Adipocyte (in vitro differentiated cells): ENCODE data around the gene COA3.
A peak's percentile ranks its signal among the peaks of the same experiment; 100 is the strongest.
"Not testable (repeated sequence)": the region's sequence is repeated elsewhere in the genome, so short reads cannot be mapped to it uniquely, and the experiment has no call there.

Experiments
- DNase-seq: peaks from one replicate; pipeline ENCODE4 v3.0.0-alpha.2; 2015; ENCODE audit warnings: low read depth
- H3K27me3 ChIP-seq: replicated peaks from 2 replicates; pipeline ENCODE4 v1.7.0; 2013; ENCODE audit warnings: mild to moderate bottlenecking, low read length, moderate library complexity; ENCODE audit not compliant: control insufficient read depth, insufficient read depth
- H3K36me3 ChIP-seq: 2 replicates; pipeline ENCODE4 v1.7.0; 2013; ENCODE audit warnings: low read length, mild to moderate bottlenecking, moderate library complexity; ENCODE audit not compliant: control insufficient read depth, insufficient read depth, severe bottlenecking
- H3K4me1 ChIP-seq: 2 replicates; pipeline ENCODE4 v1.7.0; 2013; ENCODE audit warnings: mild to moderate bottlenecking, low read length, moderate library complexity; ENCODE audit not compliant: control insufficient read depth, insufficient read depth
- H3K4me3 ChIP-seq: 2 replicates; pipeline ENCODE4 v1.7.0; 2013; ENCODE audit warnings: mild to moderate bottlenecking, low read length, moderate library complexity
- H3K9ac ChIP-seq: 2 replicates; pipeline ENCODE4 v1.7.0; 2013; ENCODE audit warnings: mild to moderate bottlenecking, low read length, moderate library complexity
- H3K9me3 ChIP-seq: 2 replicates; pipeline ENCODE4 v1.7.0; 2013; ENCODE audit warnings: mild to moderate bottlenecking, low read length, moderate library complexity; ENCODE audit not compliant: control insufficient read depth

The COA3 gene

DNA sequence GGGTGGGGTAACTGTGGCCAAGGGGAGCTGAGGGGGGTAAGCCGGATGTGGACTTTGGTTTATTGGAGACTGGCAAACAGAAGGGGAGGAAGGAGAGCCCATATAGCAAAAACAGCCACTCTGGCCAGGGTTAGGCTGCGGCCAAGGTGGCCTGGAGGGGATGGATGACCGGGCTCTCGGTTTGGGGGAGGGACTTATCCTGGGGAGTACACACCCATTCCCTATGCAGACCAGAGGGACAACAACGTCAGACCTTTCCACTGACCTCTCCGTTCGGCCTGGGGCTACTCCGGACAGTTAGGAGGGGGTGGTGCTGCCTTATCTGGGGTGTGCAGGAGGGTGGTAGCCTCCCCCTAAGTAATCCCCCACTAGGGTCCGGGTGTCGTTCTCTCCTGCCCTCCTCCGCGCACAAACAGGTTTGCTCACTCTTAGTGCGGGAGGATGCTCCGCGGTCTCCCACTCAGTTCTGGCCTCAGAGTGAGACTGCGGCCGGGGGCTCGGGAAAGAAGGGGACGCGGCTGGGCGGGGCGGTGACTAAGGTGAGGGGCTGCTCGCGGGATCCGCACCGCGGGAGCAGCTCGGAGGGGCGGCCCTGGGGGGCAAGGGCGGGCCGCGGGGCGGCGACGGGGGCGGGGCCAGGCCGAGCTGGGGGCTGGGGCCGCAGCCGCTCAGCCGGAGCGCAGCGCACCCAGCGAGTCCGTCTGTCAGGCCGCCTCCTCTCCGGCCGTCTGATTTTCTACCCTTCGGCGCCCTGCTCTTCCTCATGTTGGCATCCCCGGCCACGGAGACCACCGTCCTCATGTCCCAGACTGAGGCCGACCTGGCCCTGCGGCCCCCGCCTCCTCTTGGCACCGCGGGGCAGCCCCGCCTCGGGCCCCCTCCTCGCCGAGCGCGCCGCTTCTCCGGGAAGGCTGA lies 18.3 kb downstream of the COA3 start, which contains the start of gene WNK4:
WNK4 (plus strand) TSS at position 675 of the 915 bp plus-strand sequence; CDS start at position 764, 89 bp downstream.
- peaks cover 45% of the 10 kb centered on the region for H3K36me3 ChIP-seq
- peak within 1 kb of the TSS; percentile 77 for H3K9ac ChIP-seq
- peaks cover 5% of the 10 kb centered on the region for H3K27me3 ChIP-seq
- peak; percentile 55 for DNase-seq
- H3K9me3 ChIP-seq = no peaks in the 10 kb centered on the region
- H3K4me1 ChIP-seq = peaks cover 41% of the 10 kb centered on the region
- H3K4me3 ChIP-seq = peak within 1 kb of the TSS; percentile 76

DNA sequence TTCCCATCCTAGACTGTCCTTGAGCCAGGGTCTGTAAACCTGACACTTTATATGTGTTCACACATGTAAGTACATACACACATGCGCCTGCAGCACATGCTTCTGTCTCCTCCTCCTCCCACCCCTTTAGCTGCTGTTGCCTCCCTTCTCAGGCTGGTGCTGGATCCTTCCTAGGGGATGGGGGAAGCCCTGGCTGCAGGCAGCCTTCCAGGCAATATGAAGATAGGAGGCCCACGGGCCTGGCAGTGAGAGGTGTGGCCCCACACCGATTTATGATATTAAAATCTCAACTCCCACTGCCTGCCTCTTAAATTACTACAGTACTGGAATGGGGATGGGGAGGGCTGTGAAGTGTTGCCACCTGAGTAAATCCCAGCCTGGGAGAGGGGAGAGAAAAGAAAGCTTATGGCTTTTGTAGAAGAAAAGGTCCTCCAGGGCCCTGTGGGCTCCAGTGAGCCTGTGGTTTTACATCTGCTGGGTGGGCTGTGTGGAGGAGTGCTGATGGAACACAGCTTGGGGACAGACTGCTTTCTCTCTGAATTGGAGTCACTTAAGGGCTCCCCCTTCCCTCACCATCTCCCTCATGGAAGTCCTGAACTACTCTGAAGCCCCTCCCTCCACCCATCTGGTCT lies 19.1 kb downstream of the COA3 start:
- Histone ChIP-seq H3K9me3 (no peaks in the 10 kb centered on the region), H3K4me1 (peaks cover 38% of the 10 kb centered on the region), H3K27me3 (peaks cover 5% of the 10 kb centered on the region), H3K36me3 (peaks cover 46% of the 10 kb centered on the region), H3K9ac (no peak overlapping the region), H3K4me3 (no peak overlapping the region)
- no peak for DNase-seq

DNA sequence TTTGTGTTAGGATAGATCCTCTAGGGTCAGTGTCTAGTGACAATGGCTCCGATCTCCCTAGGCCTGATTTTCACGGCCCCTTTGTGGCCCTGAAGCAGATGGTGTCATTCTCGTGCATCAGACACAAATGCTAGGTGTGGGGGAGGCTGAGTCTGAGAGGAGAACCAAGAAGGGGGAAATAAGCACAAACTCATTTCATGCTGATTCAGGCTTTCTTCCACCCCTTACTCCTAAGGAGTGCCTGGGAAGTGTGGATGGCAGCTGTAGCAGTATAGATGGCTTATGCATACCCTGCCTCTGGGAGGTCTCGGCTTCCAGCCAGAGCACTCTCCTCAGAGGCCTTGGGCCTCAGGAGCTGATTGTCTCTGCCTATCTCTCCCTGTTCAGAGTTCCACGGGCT lies 19.9 kb downstream of the COA3 start:
- peaks cover 38% of the 10 kb centered on the region for H3K4me1 ChIP-seq
- no peaks in the 10 kb centered on the region for H3K9me3 ChIP-seq
- DNase-seq = no peak
- H3K36me3 ChIP-seq = peaks cover 46% of the 10 kb centered on the region
- H3K9ac ChIP-seq = no peak overlapping the region
- H3K4me3 ChIP-seq = no peak overlapping the region
- no peaks in the 10 kb centered on the region for H3K27me3 ChIP-seq

DNA sequence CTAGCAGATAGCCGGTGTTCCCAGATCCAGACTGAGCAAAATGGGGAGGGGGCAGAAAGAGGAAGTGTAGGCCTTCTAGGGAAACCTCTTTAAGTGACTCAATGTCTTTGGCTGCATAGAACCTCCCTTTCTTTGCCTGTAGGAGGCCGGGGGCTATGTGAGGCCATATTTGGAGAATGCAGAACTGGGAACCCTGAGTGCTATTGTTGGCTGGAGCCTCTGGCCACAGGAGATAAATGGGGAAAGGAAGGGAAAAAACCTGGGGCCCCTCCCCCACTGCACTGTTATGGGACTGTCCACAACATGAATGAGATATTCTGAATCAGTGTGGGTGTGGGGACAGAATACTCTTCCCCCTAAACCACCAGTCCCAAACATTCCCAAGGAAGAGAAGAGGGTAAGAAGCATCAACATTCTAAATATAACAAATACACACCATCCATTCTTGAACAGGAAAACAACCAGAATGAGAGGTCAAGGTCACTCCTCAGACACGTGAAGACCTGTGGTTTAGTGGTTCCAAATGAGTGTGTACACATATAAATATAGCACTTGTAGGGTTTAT lies 22.9 kb downstream of the COA3 start:
- no peaks in the 10 kb centered on the region for H3K9me3 ChIP-seq
- H3K4me1 ChIP-seq = peaks cover 17% of the 10 kb centered on the region
- DNase-seq = no peak

DNA sequence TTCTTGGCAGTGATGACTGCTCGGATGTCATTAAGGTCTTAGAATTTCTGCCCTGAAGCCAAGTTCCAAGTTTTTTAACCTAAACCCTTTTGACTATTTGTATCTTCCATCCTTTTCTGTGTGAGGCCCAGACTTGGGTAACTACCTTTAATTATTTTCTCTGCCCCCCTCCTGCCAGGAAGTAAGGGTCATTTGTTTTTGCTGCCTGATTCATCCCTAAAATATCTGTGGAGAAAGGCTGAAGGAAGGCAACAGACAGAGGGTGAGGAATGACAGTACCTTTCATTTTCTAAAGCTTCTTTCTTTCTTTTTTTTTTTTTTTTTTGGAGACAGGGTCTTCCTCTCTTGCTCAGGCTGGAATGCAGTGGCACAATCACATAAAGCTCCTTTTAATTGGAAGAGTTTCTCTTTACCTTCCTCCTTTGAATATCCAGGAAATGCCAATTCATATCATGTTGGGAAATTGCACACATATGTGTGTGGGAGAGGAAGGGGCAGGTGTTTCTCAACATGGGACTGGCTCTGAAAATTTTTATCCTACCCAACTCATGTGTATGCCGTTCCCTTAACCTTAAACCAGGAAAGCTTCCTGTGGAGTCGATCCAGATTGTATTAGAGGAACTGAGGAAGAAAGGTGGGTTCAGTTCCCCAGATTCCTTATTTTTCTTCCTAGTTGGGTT lies 24.3 kb downstream of the COA3 start:
- Histone ChIP-seq H3K4me3 (peak overlapping the region; percentile 99), H3K9me3 (no peaks in the 10 kb centered on the region), H3K4me1 (peaks cover 13% of the 10 kb centered on the region), H3K27me3 (no peaks in the 10 kb centered on the region), H3K36me3 (peaks cover 40% of the 10 kb centered on the region), H3K9ac (peak overlapping the region; percentile 97)
- peak; percentile 37 for DNase-seq

More for the DNA sequence above, 22.9 kb downstream of the COA3 start:
- Histone ChIP-seq H3K27me3 (no peaks in the 10 kb centered on the region), H3K4me3 (no peak overlapping the region), H3K9ac (no peak overlapping the region), H3K36me3 (peaks cover 46% of the 10 kb centered on the region)

DNA sequence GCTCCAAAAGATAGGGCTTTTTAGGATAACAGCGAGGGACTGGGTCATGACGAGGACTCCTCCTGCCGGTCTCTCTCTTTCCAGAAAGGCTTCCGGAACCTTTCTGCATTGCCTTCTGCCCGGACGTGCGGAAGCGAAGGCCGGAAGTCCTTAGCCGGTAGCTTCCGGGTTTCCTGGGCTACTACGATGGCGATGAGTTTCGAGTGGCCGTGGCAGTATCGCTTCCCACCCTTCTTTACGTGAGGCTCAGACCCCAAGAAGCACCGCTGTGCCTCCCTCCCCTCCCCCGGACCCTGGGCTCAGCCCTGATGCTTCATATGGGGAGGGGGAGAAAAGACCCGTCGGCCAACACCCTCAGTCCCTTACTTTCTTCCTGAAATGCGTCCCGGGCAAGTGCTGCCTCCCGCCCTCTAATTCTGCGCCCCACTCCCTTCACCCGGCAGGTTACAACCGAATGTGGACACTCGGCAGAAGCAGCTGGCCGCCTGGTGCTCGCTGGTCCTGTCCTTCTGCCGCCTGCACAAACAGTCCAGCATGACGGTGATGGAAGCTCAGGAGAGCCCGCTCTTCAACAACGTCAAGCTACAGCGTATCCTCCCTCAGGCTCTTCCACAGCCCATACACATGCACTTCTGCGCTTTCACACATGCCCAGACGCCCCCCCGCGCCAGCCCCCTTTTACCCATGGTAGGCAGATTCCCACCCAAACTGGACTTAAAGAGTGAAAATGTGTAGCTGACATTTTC lies 25.0 kb downstream of the COA3 start, which contains the start of gene VPS25:
VPS25 (plus strand) TSS at position 160 of the 746 bp plus-strand sequence; CDS start at position 187, 27 bp downstream.
- Histone ChIP-seq H3K27me3 (no peaks in the 10 kb centered on the region), H3K4me1 (peaks cover 13% of the 10 kb centered on the region), H3K4me3 (peak within 1 kb of the TSS; percentile 99), H3K36me3 (peaks cover 33% of the 10 kb centered on the region), H3K9me3 (no peaks in the 10 kb centered on the region), H3K9ac (peak within 1 kb of the TSS; percentile 97)
- peak; percentile 92 for DNase-seq

DNA sequence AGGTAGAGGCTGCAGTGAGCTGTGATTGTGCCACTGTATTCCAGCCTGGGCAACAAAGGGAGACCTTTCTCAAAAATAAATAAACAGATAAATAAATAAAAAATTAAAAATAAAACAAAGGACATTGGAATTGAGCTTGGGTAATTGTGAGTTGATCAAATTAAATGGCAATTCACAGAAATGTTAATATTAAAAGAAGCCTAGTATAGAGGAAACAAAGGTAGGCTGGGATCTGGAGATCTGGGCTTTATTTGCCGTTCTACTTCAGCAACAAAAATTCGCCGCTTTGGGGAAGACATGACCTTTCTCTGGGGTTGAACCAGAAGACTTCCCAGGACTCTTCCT lies 25.6 kb downstream of the COA3 start:
- Histone ChIP-seq H3K27me3 (no peaks in the 10 kb centered on the region), H3K9ac (peak overlapping the region; percentile 97), H3K9me3 (no peaks in the 10 kb centered on the region), H3K36me3 (peaks cover 27% of the 10 kb centered on the region), H3K4me3 (peak overlapping the region; percentile 99), H3K4me1 (peaks cover 14% of the 10 kb centered on the region)
- DNase-seq = no peak

DNA sequence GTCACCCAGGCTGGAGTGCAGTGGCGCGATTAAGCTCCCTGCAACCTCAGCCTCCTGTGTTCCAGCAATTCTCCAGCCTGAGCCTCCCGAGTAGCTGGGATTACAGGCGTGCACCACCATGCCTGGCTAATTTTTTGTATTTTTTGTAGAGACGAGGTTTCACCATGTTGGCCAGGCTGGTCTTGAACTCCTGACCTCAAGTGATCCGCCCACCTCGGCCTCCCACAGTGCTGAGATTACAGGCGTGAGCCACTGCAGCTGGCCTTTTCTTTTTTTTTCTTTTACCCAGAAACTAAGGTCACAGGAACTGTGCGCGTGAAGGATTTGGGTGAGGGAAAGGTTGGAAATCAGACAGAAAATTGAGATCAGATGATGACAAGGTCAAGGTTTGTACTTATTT lies 28.5 kb downstream of the COA3 start:
- peaks cover 30% of the 10 kb centered on the region for H3K4me1 ChIP-seq
- DNase-seq, H3K4me3 ChIP-seq, H3K27me3 ChIP-seq, H3K36me3 ChIP-seq, H3K9ac ChIP-seq, H3K9me3 ChIP-seq: not testable (repeated sequence)

DNA sequence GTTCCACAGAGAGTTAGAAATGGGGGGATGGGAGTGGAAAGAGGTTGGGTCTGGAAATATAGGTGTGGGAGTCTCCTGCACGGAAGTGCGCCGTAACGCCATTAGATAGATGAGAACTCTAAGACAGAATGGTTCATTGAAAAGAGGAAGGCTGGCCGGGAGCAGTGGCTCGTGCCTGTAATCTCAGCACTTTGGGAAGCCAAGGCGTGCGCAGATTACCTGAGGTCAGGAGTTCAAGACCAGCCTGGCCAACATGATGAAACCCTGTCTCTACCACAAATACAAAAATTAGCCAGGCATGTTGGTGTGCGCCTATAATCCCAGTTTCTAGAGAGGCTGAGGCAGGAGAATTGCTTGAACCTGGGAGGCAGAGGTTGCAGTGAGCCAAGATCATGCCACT lies 30.5 kb downstream of the COA3 start:
- H3K36me3 ChIP-seq, H3K4me3 ChIP-seq, DNase-seq, H3K9ac ChIP-seq, H3K9me3 ChIP-seq, H3K27me3 ChIP-seq: not testable (repeated sequence)
- peaks cover 24% of the 10 kb centered on the region for H3K4me1 ChIP-seq

DNA sequence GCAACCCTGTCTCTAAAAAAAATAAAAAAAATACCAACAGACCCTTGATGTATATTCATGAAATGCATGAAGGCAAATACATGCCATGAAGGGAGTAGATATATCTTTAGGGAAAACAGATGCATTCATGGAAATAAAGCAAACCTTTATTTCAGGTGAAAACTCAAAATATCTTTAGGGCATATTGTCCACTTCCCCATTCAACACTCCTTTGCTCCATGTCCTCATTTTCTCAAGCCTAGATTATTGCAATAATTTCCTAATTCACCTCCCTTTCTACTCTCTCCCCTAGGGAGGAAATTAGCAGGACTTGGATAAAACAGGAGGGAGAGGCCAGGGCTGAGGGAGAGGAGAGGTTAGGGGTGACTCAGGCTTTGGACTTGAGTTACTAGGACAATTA lies 31.0 kb downstream of the COA3 start:
- Histone ChIP-seq H3K27me3 (no peaks in the 10 kb centered on the region), H3K9ac (no peak overlapping the region), H3K4me3 (no peak overlapping the region), H3K4me1 (peaks cover 25% of the 10 kb centered on the region), H3K36me3 (no peaks in the 10 kb centered on the region), H3K9me3 (no peaks in the 10 kb centered on the region)
- DNase-seq = no peak
